ELF-1 (cell line): ENCODE results near the gene LRRC51.
"Not testable (repeated sequence)": the region's sequence is repeated elsewhere in the genome, so short reads cannot be mapped to it uniquely, and the experiment has no call there.

Experiments used
- DNase-seq: peaks from one replicate; pipeline ENCODE4 v3.0.0-alpha.2; 2016; ENCODE audit warnings: low read depth, low spot score

The LRRC51 gene

GRCh38 chr11:72138821-72139390 lies 58.3 kb downstream of the LRRC51 start:
- no peak for DNase-seq

GRCh38 chr11:72139500-72139899 lies 58.9 kb downstream of the LRRC51 start:
- no peak for DNase-seq

- DNase-seq: no peak
These were observed 60.0 kb downstream of the LRRC51 start for GRCh38 chr11:72140661-72141060.

- no peak for DNase-seq
These were observed 60.4 kb downstream of the LRRC51 start for GRCh38 chr11:72141066-72141465.

- not testable (repeated sequence) for DNase-seq
These were observed 61.4 kb downstream of the LRRC51 start for GRCh38 chr11:72142086-72142485.

GRCh38 chr11:72142543-72142942 lies 61.9 kb downstream of the LRRC51 start:
- not testable (repeated sequence) for DNase-seq

- no peak for DNase-seq
These were observed 64.3 kb downstream of the LRRC51 start for GRCh38 chr11:72144807-72145565.
